Measurements from ENCODE around the gene GINM1. TPM values are rescaled to one million over a fixed set of nuclear protein-coding genes. Genes with fewer than 3 reads are reported as not detected.

Gene GINM1
- total and polyA plus RNA-seq, 2 of the 4 experiments (the other 2 are of a cell fraction), result 23.6 to 24.9 TPM

DNA sequence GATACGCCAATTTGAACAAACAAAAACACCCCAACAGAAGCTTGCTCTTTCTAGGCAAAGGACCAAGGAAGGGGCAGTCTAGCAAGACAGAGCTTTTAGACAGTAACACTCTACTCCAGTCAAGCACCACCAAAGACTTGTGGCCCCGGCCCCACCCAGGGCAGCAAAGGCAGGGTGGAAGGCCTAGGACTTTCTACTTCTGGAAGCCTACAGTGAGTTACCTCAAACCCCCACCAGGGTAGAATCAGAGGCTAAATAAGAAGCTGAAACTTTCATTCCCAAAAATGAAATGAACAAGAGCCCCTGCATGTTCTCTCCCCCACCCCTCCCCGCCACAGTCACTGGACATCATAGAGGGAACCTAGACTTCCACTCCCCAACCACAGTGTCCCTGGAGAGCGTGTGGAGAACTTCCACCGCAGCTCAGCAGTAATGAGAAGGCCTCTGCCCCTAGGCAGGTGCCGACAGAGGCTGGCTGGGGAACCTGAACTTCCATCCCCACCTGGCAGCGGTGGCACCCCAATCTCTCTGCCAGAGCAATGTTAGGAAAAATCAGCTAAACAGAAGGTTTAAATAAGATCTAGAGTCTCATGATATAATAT is 42.3 kb downstream of the GINM1 start:
- Histone ChIP-seq H3K36me3 (ENCODE audit: control insufficient read depth, insufficient read depth, low read length) (peaks cover 7% of the 10 kb centered on the region; the same call in 1 of the 2 replicates), H3K4me1 (ENCODE audit: control insufficient read depth, insufficient read depth, low read length) (no peaks in the 10 kb centered on the region), H3K56ac (ENCODE audit: extremely low read depth, insufficient read depth, low read length) (no peak overlapping the region), H4K5ac (ENCODE audit: low read depth, low read length) (no peak overlapping the region), H3K23ac (ENCODE audit: low read depth, low read length) (no peak overlapping the region), H3K9me1 (ENCODE audit: insufficient read depth, low read length) (no peaks in the 10 kb centered on the region), H3K18ac (ENCODE audit: low read depth, low read length) (no peak overlapping the region), H4K20me1 (ENCODE audit: insufficient read depth, low read length) (no peaks in the 10 kb centered on the region), H2BK5ac (ENCODE audit: low read depth, low read length, poor library complexity, severe bottlenecking) (no peak overlapping the region), H3K4me2 (ENCODE audit: low read depth, low read length) (no peak overlapping the region), H3K27ac (ENCODE audit: insufficient read depth, low read length) (no peak overlapping the region), H2BK15ac (ENCODE audit: low read depth, low read length) (no peak overlapping the region), H2AFZ (replicated peaks; ENCODE audit: low read length, poor library complexity) (no peak overlapping the region), H4K91ac (ENCODE audit: insufficient read depth, low read depth, low read length) (no peak overlapping the region), H2AK5ac (ENCODE audit: low read depth, low read length) (no peak overlapping the region), H3K14ac (replicated peaks; ENCODE audit: low read depth, low read length) (no peak overlapping the region), H3K9ac (ENCODE audit: low read depth, low read length) (no peak overlapping the region), H2AK9ac (replicated peaks; ENCODE audit: low read depth, low read length, poor library complexity) (no peak overlapping the region), H4K8ac (ENCODE audit: low read depth in 2 of 2, low read length in 2 of 2) (no peak overlapping the region), H3K9me3 (ENCODE audit: control insufficient read depth, insufficient read depth, low read length) (no peaks in the 10 kb centered on the region), H2BK120ac (ENCODE audit: low read depth, low read length) (no peak overlapping the region), H3K27me3 (ENCODE audit: control insufficient read depth, insufficient read depth, low read length) (no peaks in the 10 kb centered on the region), H3K79me1 (ENCODE audit: low read depth in 1 of 2, low read length in 2 of 2) (peaks cover 12 to 25% of the 10 kb centered on the region in 2 experiments; a peak in 3 of 4 replicates), H3K4ac (ENCODE audit: low read depth, low read length) (no peak overlapping the region), H3K4me3 (ENCODE audit: insufficient read depth, low read depth, low read length) (no peak overlapping the region), H2BK20ac (ENCODE audit: low read depth, low read length) (no peak overlapping the region)
- DNase-seq (no peak), ATAC-seq (ENCODE audit: low read depth) (no peak)
- in situ Hi-C loops (cut with MboI; ENCODE audit: low sequenced_read_pairs), result no loop called here
- dilution Hi-C loops (cut with HindIII; ENCODE audit: low sequenced_read_pairs, unreplicated experiment), result no loop called here
- no CpG with 5 or more reads among the region's 7 CpGs for WGBS, 2 experiments (ENCODE audit: extremely low coverage in 2 of 2, insufficient read length in 1 of 2)
- intact Hi-C loops (cut with micrococcal nuclease), result no loop called here
- ChIA-PET POLR2A (ENCODE audit: unreplicated experiment) (no interaction called here), CTCF (no interaction called here)
- BruUV-seq (replicated peaks), result no TSS peak
- TF ChIP-seq POLR2A (IDR thresholded peaks at IDR 0.05; ENCODE audit: low read depth, low read length) (no peak), CTCF (conservative IDR thresholded peaks at IDR 0.05; ENCODE audit: low read depth, low read length) (no peak), CHD1 (IDR thresholded peaks at IDR 0.05; ENCODE audit: low read depth, low read length) (no peak), USF2 (IDR thresholded peaks at IDR 0.05; ENCODE audit: low read depth, low read length) (no peak), BHLHE40 (IDR thresholded peaks at IDR 0.05; ENCODE audit: low read depth, low read length) (no peak), RAD21 (IDR thresholded peaks at IDR 0.05; ENCODE audit: low read length) (no peak)
